ENCODE results near the gene KARS1. TPM values are rescaled to one million over a fixed set of nuclear protein-coding genes. Genes with fewer than 3 reads are reported as not detected.

KARS1 gene
- total RNA-seq, 1 donor from 2014 or later: 90.5 TPM

- DNase-seq (no peak), ATAC-seq (no peak)
- intact Hi-C loops (cut with DNase I): no loop called here
- H3K4me3 ChIP-seq: no peak overlapping the region
- H3K27me3 ChIP-seq: no peaks in the 10 kb centered on the region
- no peak overlapping the region for H3K27ac ChIP-seq
- TF ChIP-seq CTCF (IDR thresholded peaks at IDR 0.05): no peak
- H3K4me1 ChIP-seq: peaks cover 5% of the 10 kb centered on the region
- H3K36me3 ChIP-seq: peaks cover 67% of the 10 kb centered on the region
- no peaks in the 10 kb centered on the region for H3K9me3 ChIP-seq
Observed at GRCh38 chr16:75578725-75579124, 68.7 kb downstream of the KARS1 start.

- Histone ChIP-seq H3K27ac (no peak overlapping the region), H3K9me3 (no peaks in the 10 kb centered on the region), H3K27me3 (no peaks in the 10 kb centered on the region), H3K4me3 (no peak overlapping the region), H3K4me1 (peaks cover 5% of the 10 kb centered on the region), H3K36me3 (peaks cover 72% of the 10 kb centered on the region)
- TF ChIP-seq CTCF (IDR thresholded peaks at IDR 0.05): no peak
- ATAC-seq (no peak), DNase-seq (no peak)
- intact Hi-C loops (cut with DNase I): no loop called here
Observed at GRCh38 chr16:75578212-75578611, 69.3 kb downstream of the KARS1 start.

Other genes starting within 250 kb of the KARS1 start
- gene CFDP1, start 214.2 kb downstream of the KARS1 start, total RNA-seq: 49.0 TPM
- 25.4 TPM for gene TMEM170A, start 183.0 kb downstream of the KARS1 start, total RNA-seq
- 0.09 TPM for gene CHST6, start 152.2 kb downstream of the KARS1 start, total RNA-seq
- not detected for gene CHST5, start 111.6 kb downstream of the KARS1 start, total RNA-seq
- 4.5 TPM for gene TMEM231, start 91.4 kb downstream of the KARS1 start, total RNA-seq
- 109 TPM for gene GABARAPL2, start 81.3 kb downstream of the KARS1 start, total RNA-seq
- 44.8 TPM for gene ADAT1, start 24.4 kb downstream of the KARS1 start, total RNA-seq
- 56.2 TPM for gene TERF2IP, start 108 bp upstream of the KARS1 start, total RNA-seq
- gene CPHXL2, start 29.3 kb upstream of the KARS1 start, total RNA-seq: not detected
- not detected for gene DUXB, start 53.8 kb upstream of the KARS1 start, total RNA-seq
- not detected for gene CPHXL, start 78.8 kb upstream of the KARS1 start, total RNA-seq

Data from upper lobe of right lung (tissue), 1 donor.